HEK293T (cell line): ENCODE data around the gene FOXN1.

Source experiments
- FOXK2 ChIP-seq: fragments of 450-650 bp; IDR thresholded peaks from 2 replicates; pipeline ENCODE4 v1.6.1; 2016; ENCODE audit warnings: mild to moderate bottlenecking
- FOXM1 ChIP-seq: fragments of 450-650 bp; IDR thresholded peaks from 2 replicates; pipeline ENCODE4 v1.6.1; 2017; ENCODE audit warnings: mild to moderate bottlenecking, borderline replicate concordance
- SP1 ChIP-seq: fragments of 450-650 bp; IDR thresholded peaks from 2 replicates; pipeline ENCODE4 v1.6.1; 2017
- TARDBP ChIP-seq: fragments of 450-650 bp; IDR thresholded peaks from 2 replicates; pipeline ENCODE4 v1.6.1; 2016

GRCh38 chr17:28541439-28541838, 35.3 kb downstream of the FOXN1 start:
- TF ChIP-seq TARDBP (no peak), FOXK2 (no peak), SP1 (no peak), FOXM1 (no peak)
